UCSD-AML1 (cell line): ENCODE results near the gene UCP1.

Source experiments
- DNase-seq: peaks from one replicate; lab custom pipeline; 2025; ENCODE audit not compliant: unreplicated experiment; lab: John Stamatoyannopoulos, UW

Gene UCP1

GRCh38 chr4:140568507-140569306 lies at the start of gene UCP1:
UCP1 (minus strand) TSS chr4:140568961; CDS start chr4:140568729, 232 bp downstream.
- no peak for DNase-seq

- DNase-seq: no peak
These were observed 48.9 kb upstream of the UCP1 start for GRCh38 chr4:140617499-140618248.

GRCh38 chr4:140615451-140615850 lies 46.7 kb upstream of the UCP1 start:
- no peak for DNase-seq

GRCh38 chr4:140612357-140612756 lies 43.6 kb upstream of the UCP1 start:
- no peak for DNase-seq

GRCh38 chr4:140611854-140612253 lies 43.1 kb upstream of the UCP1 start:
- DNase-seq: no peak

- no peak for DNase-seq
These were observed 41.0 kb upstream of the UCP1 start for GRCh38 chr4:140609548-140610425.

GRCh38 chr4:140607852-140608251 lies 39.1 kb upstream of the UCP1 start:
- DNase-seq: no peak

- DNase-seq: no peak
These were observed 35.8 kb upstream of the UCP1 start for GRCh38 chr4:140604544-140604943.

GRCh38 chr4:140603286-140603685 lies 34.5 kb upstream of the UCP1 start:
- no peak for DNase-seq

- DNase-seq: no peak
These were observed 34.0 kb upstream of the UCP1 start for GRCh38 chr4:140602714-140603113.

GRCh38 chr4:140600408-140600807 lies 31.6 kb upstream of the UCP1 start:
- DNase-seq: no peak

- DNase-seq: no peak
These were observed 26.3 kb upstream of the UCP1 start for GRCh38 chr4:140595065-140595464.

- no peak for DNase-seq
These were observed 15.7 kb upstream of the UCP1 start for GRCh38 chr4:140584439-140584838.

- DNase-seq: no peak
These were observed 12.3 kb upstream of the UCP1 start for GRCh38 chr4:140581078-140581477.

GRCh38 chr4:140579278-140579677 lies 10.5 kb upstream of the UCP1 start:
- no peak for DNase-seq

- DNase-seq: no peak
These were observed 6.7 kb upstream of the UCP1 start for GRCh38 chr4:140575489-140575888.

- no peak for DNase-seq
These were observed 2.9 kb upstream of the UCP1 start for GRCh38 chr4:140571620-140572019.

- no peak for DNase-seq
These were observed 512 bp upstream of the UCP1 start for GRCh38 chr4:140569307-140569638.

GRCh38 chr4:140559696-140560095 lies 9.1 kb downstream of the UCP1 start:
- no peak for DNase-seq

- DNase-seq: no peak
These were observed 10.8 kb downstream of the UCP1 start for GRCh38 chr4:140557831-140558435.
